ENCODE data around the gene SMIM41.

DNA sequence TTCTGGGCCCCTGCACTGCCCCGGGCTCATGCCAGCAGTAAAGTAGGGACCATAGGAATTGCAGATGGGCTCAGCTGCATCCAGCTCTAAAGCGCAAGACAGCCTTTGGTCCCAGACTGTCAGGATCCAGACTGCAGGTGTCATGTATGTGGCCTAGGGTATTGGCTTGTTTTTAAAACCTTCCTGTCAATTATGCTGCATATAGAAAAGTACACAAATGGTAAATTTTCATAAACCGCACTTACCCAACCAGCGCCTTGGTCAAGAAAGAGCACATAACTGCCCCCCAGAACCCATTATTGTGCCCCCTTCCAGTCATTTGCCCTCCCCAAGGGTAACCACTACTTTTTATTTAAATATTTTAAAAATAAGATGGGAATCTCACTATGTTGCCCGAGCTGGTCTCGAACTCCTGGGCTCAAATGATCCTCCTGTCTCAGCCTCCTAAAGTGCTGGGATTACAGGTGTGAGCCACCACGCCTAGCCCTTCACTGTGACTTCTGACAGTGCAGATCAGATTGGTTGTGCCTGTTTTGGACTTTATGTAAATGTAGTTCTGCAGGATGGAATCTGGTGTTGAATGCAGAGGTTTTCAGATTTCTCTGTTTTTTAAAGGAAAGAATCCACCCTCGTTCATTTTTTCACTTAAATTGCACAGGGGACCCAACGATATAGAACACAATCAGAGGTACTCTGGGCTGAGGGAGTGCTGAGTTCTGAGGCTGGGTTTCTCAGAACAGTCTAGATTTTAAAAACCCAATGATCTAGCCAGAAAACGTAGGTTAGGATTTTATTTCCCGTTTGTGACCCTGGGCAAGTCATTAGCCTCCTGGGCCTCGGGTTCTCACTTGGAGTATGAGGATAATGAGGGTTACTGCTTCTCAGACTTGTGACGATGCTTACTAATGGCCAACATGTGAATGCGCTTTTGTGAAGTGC is 21.6 kb upstream of the SMIM41 start:
- TF ChIP-seq SUZ12 (IDR thresholded peaks at IDR 0.05; ENCODE audit: unreplicated experiment) = no peak
- no peak for TF ChIP-seq IRF4 (IDR thresholded peaks at IDR 0.05; ENCODE audit: low read depth, low read length)
- TF ChIP-seq, protein P1, sequence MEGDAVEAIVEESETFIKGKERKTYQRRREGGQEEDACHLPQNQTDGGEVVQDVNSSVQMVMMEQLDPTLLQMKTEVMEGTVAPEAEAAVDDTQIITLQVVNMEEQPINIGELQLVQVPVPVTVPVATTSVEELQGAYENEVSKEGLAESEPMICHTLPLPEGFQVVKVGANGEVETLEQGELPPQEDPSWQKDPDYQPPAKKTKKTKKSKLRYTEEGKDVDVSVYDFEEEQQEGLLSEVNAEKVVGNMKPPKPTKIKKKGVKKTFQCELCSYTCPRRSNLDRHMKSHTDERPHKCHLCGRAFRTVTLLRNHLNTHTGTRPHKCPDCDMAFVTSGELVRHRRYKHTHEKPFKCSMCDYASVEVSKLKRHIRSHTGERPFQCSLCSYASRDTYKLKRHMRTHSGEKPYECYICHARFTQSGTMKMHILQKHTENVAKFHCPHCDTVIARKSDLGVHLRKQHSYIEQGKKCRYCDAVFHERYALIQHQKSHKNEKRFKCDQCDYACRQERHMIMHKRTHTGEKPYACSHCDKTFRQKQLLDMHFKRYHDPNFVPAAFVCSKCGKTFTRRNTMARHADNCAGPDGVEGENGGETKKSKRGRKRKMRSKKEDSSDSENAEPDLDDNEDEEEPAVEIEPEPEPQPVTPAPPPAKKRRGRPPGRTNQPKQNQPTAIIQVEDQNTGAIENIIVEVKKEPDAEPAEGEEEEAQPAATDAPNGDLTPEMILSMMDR (IDR thresholded peaks at IDR 0.05 in 2 of 3, conservative IDR thresholded peaks at IDR 0.05 in 1 of 3; ENCODE audit: control insufficient read depth in 2 of 3, extremely low read depth in 1 of 3, insufficient read depth in 1 of 3, low read depth in 3 of 3, low read length in 3 of 3) = no peak
- no peak for TF ChIP-seq KDM1A (IDR thresholded peaks at IDR 0.05; ENCODE audit: borderline replicate concordance)
- TF ChIP-seq CBFB (IDR thresholded peaks at IDR 0.05; ENCODE audit: low read depth) = no peak
- TF ChIP-seq, protein P2, sequence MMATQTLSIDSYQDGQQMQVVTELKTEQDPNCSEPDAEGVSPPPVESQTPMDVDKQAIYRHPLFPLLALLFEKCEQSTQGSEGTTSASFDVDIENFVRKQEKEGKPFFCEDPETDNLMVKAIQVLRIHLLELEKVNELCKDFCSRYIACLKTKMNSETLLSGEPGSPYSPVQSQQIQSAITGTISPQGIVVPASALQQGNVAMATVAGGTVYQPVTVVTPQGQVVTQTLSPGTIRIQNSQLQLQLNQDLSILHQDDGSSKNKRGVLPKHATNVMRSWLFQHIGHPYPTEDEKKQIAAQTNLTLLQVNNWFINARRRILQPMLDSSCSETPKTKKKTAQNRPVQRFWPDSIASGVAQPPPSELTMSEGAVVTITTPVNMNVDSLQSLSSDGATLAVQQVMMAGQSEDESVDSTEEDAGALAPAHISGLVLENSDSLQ (IDR thresholded peaks at IDR 0.05) = no peak
- TF ChIP-seq POLR2A (IDR thresholded peaks at IDR 0.05; ENCODE audit: low read depth, low read length) = no peak
- no peak for TF ChIP-seq TBL1XR1 (IDR thresholded peaks at IDR 0.05; ENCODE audit: low read depth, low read length)
- no peak for TF ChIP-seq EP300 (IDR thresholded peaks at IDR 0.05; ENCODE audit: borderline replicate concordance in 1 of 2, control insufficient read depth in 1 of 2, low read depth in 2 of 2, low read length in 2 of 2)
